HEK293 (cell line): ENCODE data around the gene GNLY.

Experiments used
- CTCF ChIA-PET: fragments of 350-600 bp; formaldehyde crosslinking; extraction: SDS; loops from one replicate; lab custom pipeline; 2021; ENCODE audit warnings: antibody characterized with exemption; lab: Yijun Ruan, JAX
- POLR2A ChIA-PET: fragments of 300-600 bp; formaldehyde crosslinking; extraction: SDS; loops from one replicate; lab custom pipeline; 2020; ENCODE audit warnings: antibody characterized with exemption, inconsistent platforms; lab: Yijun Ruan, JAX
- H3K27ac ChIP-seq: fragments of 200-500 bp; sonication (Bioruptor generic); 2 replicates; pipeline ENCODE4 v1.5.1; 2014; ENCODE audit warnings: low read depth, low read length, control low read depth, inconsistent platforms; ENCODE audit errors: extremely low read depth
- H3K36me3 ChIP-seq, 2 experiments: fragments of 200-500 bp in 1 of 2; sonication (Bioruptor generic) in 1 of 2; 1 replicate in 1 of 2; 2 replicates in 1 of 2; pipeline ENCODE4 v1.5.1; 2014 to 2017; ENCODE audit warnings: inconsistent platforms in 2 of 2, low read length in 2 of 2; ENCODE audit not compliant: control insufficient read depth in 2 of 2, insufficient read depth in 1 of 2
- H3K4me1 ChIP-seq: fragments of 200-500 bp; sonication (Bioruptor generic); 2 replicates; pipeline ENCODE4 v1.5.1; 2014; ENCODE audit warnings: mild to moderate bottlenecking, low read length, inconsistent platforms; ENCODE audit not compliant: control insufficient read depth, insufficient read depth
- H3K4me3 ChIP-seq: 2 replicates; pipeline ENCODE4 v1.5.1; 2011; ENCODE audit warnings: low read depth, mild to moderate bottlenecking, control low read depth, low read length, moderate library complexity
- H3K9me3 ChIP-seq: fragments of 200-500 bp; sonication (Bioruptor generic); 2 replicates; pipeline ENCODE4 v1.5.1; 2014; ENCODE audit warnings: low read depth, low read length, inconsistent platforms; ENCODE audit not compliant: control insufficient read depth, insufficient read depth
- BCL11A ChIP-seq: fragments of 450-650 bp; formaldehyde crosslinking; IDR thresholded peaks from 2 replicates; pipeline ENCODE4 v1.5.1; 2016; ENCODE audit warnings: low read depth, missing biosample characterization, missing genetic modification characterization
- FEZF1 ChIP-seq: fragments of 450-650 bp; formaldehyde crosslinking; IDR thresholded peaks from 2 replicates; pipeline ENCODE4 v1.5.1; 2016; ENCODE audit warnings: missing biosample characterization, missing genetic modification characterization
- HOXC10 ChIP-seq: sonication (generic); formaldehyde crosslinking; IDR thresholded peaks from 2 replicates; pipeline ENCODE4 v1.8.1; 2023; ENCODE audit warnings: mild to moderate bottlenecking, missing genetic modification reagents
- MZF1 ChIP-seq: fragments of 450-650 bp; formaldehyde crosslinking; IDR thresholded peaks from 2 replicates; pipeline ENCODE4 v1.5.1; 2017; ENCODE audit warnings: missing biosample characterization, missing genetic modification characterization, borderline replicate concordance
- OSR2 ChIP-seq: fragments of 450-650 bp; formaldehyde crosslinking; IDR thresholded peaks from 2 replicates; pipeline ENCODE4 v1.5.1; 2016; ENCODE audit warnings: missing biosample characterization, missing genetic modification characterization
- SALL2 ChIP-seq: fragments of 450-650 bp; formaldehyde crosslinking; IDR thresholded peaks from 2 replicates; pipeline ENCODE4 v1.5.0; 2017; ENCODE audit warnings: missing biosample characterization, mild to moderate bottlenecking, missing genetic modification characterization, borderline replicate concordance
- SP3 ChIP-seq: fragments of 450-650 bp; formaldehyde crosslinking; IDR thresholded peaks from 2 replicates; pipeline ENCODE4 v1.5.1; 2016; ENCODE audit warnings: missing biosample characterization, missing genetic modification characterization
- ZBTB26 ChIP-seq: fragments of 450-650 bp; formaldehyde crosslinking; optimal IDR thresholded peaks from 2 replicates; pipeline ENCODE3; 2016; ENCODE audit warnings: missing biosample characterization, mild to moderate bottlenecking, missing genetic modification characterization
- ZBTB44 ChIP-seq: fragments of 450-650 bp; IDR thresholded peaks from 2 replicates; pipeline ENCODE4 v1.5.1; 2018; ENCODE audit warnings: missing biosample characterization, mild to moderate bottlenecking, missing genetic modification characterization
- ZNF114 ChIP-seq: fragments of 450-650 bp; formaldehyde crosslinking; IDR thresholded peaks from 2 replicates; pipeline ENCODE4 v1.5.0; 2017; ENCODE audit warnings: missing biosample characterization, missing genetic modification characterization
- ZNF121 ChIP-seq: fragments of 450-650 bp; formaldehyde crosslinking; IDR thresholded peaks from 2 replicates; pipeline ENCODE4 v1.5.1; 2016; ENCODE audit warnings: missing biosample characterization, missing genetic modification characterization
- ZNF146 ChIP-seq: fragments of 450-650 bp; formaldehyde crosslinking; IDR thresholded peaks from 2 replicates; pipeline ENCODE4 v1.5.1; 2016; ENCODE audit warnings: missing biosample characterization, missing genetic modification characterization
- ZNF174 ChIP-seq: fragments of 450-650 bp; formaldehyde crosslinking; IDR thresholded peaks from 2 replicates; pipeline ENCODE4 v1.5.0; 2017; ENCODE audit warnings: missing biosample characterization, mild to moderate bottlenecking, missing genetic modification characterization
- ZNF175 ChIP-seq: fragments of 450-650 bp; formaldehyde crosslinking; IDR thresholded peaks from 2 replicates; pipeline ENCODE4 v1.5.1; 2016; ENCODE audit warnings: missing biosample characterization, missing genetic modification characterization
- ZNF274 ChIP-seq, 2 experiments: fragments of 200-500 bp in 1 of 2; fragments of 450-650 bp in 1 of 2; sonication (Bioruptor generic) in 1 of 2; formaldehyde crosslinking in 1 of 2; IDR thresholded peaks; 2 replicates each; pipeline versions ENCODE4 v1.5.1 to v1.6.1; 2014 to 2016; ENCODE audit warnings: borderline replicate concordance in 1 of 2, inconsistent platforms in 1 of 2, low read length in 1 of 2, missing biosample characterization in 1 of 2, missing genetic modification characterization in 1 of 2
- ZNF292 ChIP-seq: fragments of 450-650 bp; formaldehyde crosslinking; IDR thresholded peaks from 2 replicates; pipeline ENCODE4 v1.5.1; 2016; ENCODE audit warnings: low read depth, missing biosample characterization, missing genetic modification characterization, borderline replicate concordance
- ZNF335 ChIP-seq: fragments of 450-650 bp; formaldehyde crosslinking; conservative IDR thresholded peaks from 2 replicates; pipeline ENCODE4 v1.5.1; 2016; ENCODE audit warnings: missing biosample characterization, missing genetic modification characterization
- ZNF354C ChIP-seq: fragments of 450-650 bp; formaldehyde crosslinking; IDR thresholded peaks from 2 replicates; pipeline ENCODE4 v1.5.1; 2016; ENCODE audit warnings: missing biosample characterization, missing genetic modification characterization, low read depth, borderline replicate concordance
- ZNF404 ChIP-seq: fragments of 450-650 bp; formaldehyde crosslinking; IDR thresholded peaks from 2 replicates; pipeline ENCODE4 v1.5.1; 2017; ENCODE audit warnings: missing biosample characterization, missing genetic modification characterization
- ZNF426 ChIP-seq: fragments of 450-650 bp; formaldehyde crosslinking; IDR thresholded peaks from 2 replicates; pipeline ENCODE4 v1.5.1; 2017; ENCODE audit warnings: missing biosample characterization, missing genetic modification characterization, mild to moderate bottlenecking, inconsistent platforms, moderate library complexity
- ZNF433 ChIP-seq: fragments of 450-650 bp; formaldehyde crosslinking; IDR thresholded peaks from 2 replicates; pipeline ENCODE4 v1.5.1; 2016; ENCODE audit warnings: missing biosample characterization, missing genetic modification characterization, low read depth
- ZNF623 ChIP-seq: fragments of 450-650 bp; formaldehyde crosslinking; IDR thresholded peaks from 2 replicates; pipeline ENCODE4 v1.5.1; 2016; ENCODE audit warnings: missing biosample characterization, missing genetic modification characterization
- ZNF692 ChIP-seq: fragments of 450-650 bp; formaldehyde crosslinking; IDR thresholded peaks from 2 replicates; pipeline ENCODE4 v1.5.1; 2016; ENCODE audit warnings: missing biosample characterization, missing genetic modification characterization
- ZNF707 ChIP-seq: fragments of 450-650 bp; formaldehyde crosslinking; IDR thresholded peaks from 2 replicates; pipeline ENCODE4 v1.5.1; 2016; ENCODE audit warnings: missing biosample characterization, missing genetic modification characterization
- ZSCAN23 ChIP-seq: fragments of 450-650 bp; formaldehyde crosslinking; IDR thresholded peaks from 2 replicates; pipeline ENCODE4 v1.5.1; 2016; ENCODE audit warnings: missing biosample characterization, missing genetic modification characterization
- ZSCAN4 ChIP-seq: fragments of 450-650 bp; formaldehyde crosslinking; IDR thresholded peaks from 2 replicates; pipeline ENCODE4 v1.5.1; 2017; ENCODE audit warnings: missing biosample characterization, missing genetic modification characterization

Gene GNLY

GRCh38 chr2:85678794-85679672 lies 15.1 kb upstream of the GNLY start (continued):
- TF ChIP-seq ZNF292 (tag by site-specific recombination) (no peak), ZNF335 (tag by site-specific recombination) (peak; percentile 41; the same call in 1 of the 2 replicates), ZBTB26 (tag by site-specific recombination) (peak; percentile 15), MZF1 (tag by site-specific recombination) (peak; percentile 75), OSR2 (tag by site-specific recombination) (0 out of 2 replicates have a peak, but pooled peaks have one; percentile 11)
- TF ChIP-seq, all 188 proteins: peak for 18

- Histone ChIP-seq H3K36me3 (no peaks in the 10 kb centered on the region), H3K4me1 (no peaks in the 10 kb centered on the region), H3K9me3 (no peaks in the 10 kb centered on the region), H3K27ac (no peak overlapping the region), H3K4me3 (no peak overlapping the region)
- TF ChIP-seq ZNF404 (tag by site-specific recombination) = no peak
- no peak for TF ChIP-seq ZNF121 (tag by site-specific recombination)
- TF ChIP-seq SP3 (tag by site-specific recombination) = no peak
- no peak for TF ChIP-seq MZF1 (tag by site-specific recombination)
- TF ChIP-seq ZNF426 (tag by site-specific recombination) = no peak
- no peak for TF ChIP-seq HOXC10
- TF ChIP-seq ZNF692 (tag by site-specific recombination) = no peak
- TF ChIP-seq ZNF114 (tag by site-specific recombination) = no peak
- no peak for TF ChIP-seq ZSCAN4 (tag by site-specific recombination)
- no peak for TF ChIP-seq BCL11A (tag by site-specific recombination)
- CTCF ChIA-PET = interaction anchor here (0.7 to 3.0 kb wide), 11 partner anchors 11 to 133 kb away, joined by 3 to 15 read pairs (median 6); no protein-coding TSS in a partner anchor
- POLR2A ChIA-PET = no interaction called here
Measured at GRCh38 chr2:85680707-85681371, 13.3 kb upstream of the GNLY start.

- Histone ChIP-seq H3K9me3 (no peaks in the 10 kb centered on the region), H3K4me1 (no peaks in the 10 kb centered on the region), H3K4me3 (no peak overlapping the region), H3K36me3 (no peaks in the 10 kb centered on the region), H3K27ac (no peak overlapping the region)
- ChIA-PET POLR2A (no interaction called here), CTCF (interaction anchor here (0.7 to 2.7 kb wide), 4 partner anchors 22 to 133 kb away, joined by 3 to 9 read pairs (median 4); no protein-coding TSS in a partner anchor)
- no peak for TF ChIP-seq ZNF175 (tag by site-specific recombination)
- TF ChIP-seq ZBTB44 (tag by site-specific recombination) = no peak
- no peak for TF ChIP-seq SALL2 (tag by site-specific recombination)
- no peak for TF ChIP-seq ZNF274 (IDR thresholded peaks at IDR 0.05; ENCODE audit: low read length)
- no peak for TF ChIP-seq ZNF274 (tag by site-specific recombination; IDR thresholded peaks at IDR 0.05; ENCODE audit: borderline replicate concordance)
- TF ChIP-seq ZNF623 (tag by site-specific recombination) = no peak
- TF ChIP-seq ZNF146 (tag by site-specific recombination) = no peak
- no peak for TF ChIP-seq ZNF354C
- TF ChIP-seq ZNF174 = no peak
- no peak for TF ChIP-seq FEZF1
- TF ChIP-seq OSR2 (tag by site-specific recombination) = no peak
- TF ChIP-seq ZNF707 (tag by site-specific recombination) = no peak
- TF ChIP-seq ZSCAN23 = no peak
- TF ChIP-seq ZNF433 (tag by site-specific recombination) = no peak
Measured at GRCh38 chr2:85681372-85681763, 12.8 kb upstream of the GNLY start.
